Vagina (tissue), 2 donors: ENCODE measurements around the gene SLC46A3.

Experiments
- CTCF ChIP-seq, 3 experiments: fragments of 450-650 bp in 2 of 3; fragments of 200-600 bp in 1 of 3; sonication (generic) in 1 of 3; IDR thresholded peaks; one replicate each; pipeline ENCODE4 v1.5.1; 2017 to 2019; ENCODE audit warnings: antibody characterized with exemption in 3 of 3, mild to moderate bottlenecking in 2 of 3, moderate library complexity in 2 of 3
- POLR2A ChIP-seq, 2 donors: fragments of 450-650 bp; IDR thresholded peaks; one replicate each; pipeline ENCODE4 v1.6.1; 2017; ENCODE audit warnings: antibody characterized with exemption in 2 of 2, mild to moderate bottlenecking in 2 of 2, moderate library complexity in 2 of 2
- POLR2AphosphoS5 ChIP-seq, 2 donors: sonication (generic); formaldehyde crosslinking; IDR thresholded peaks; one replicate each; pipeline ENCODE4 v1.9.0; 2017; ENCODE audit warnings: antibody characterized with exemption in 2 of 2, mild to moderate bottlenecking in 2 of 2, low read depth in 1 of 2; ENCODE audit not compliant: insufficient read depth in 1 of 2

- TF ChIP-seq POLR2A (IDR thresholded peaks at IDR 0.05) (no peak), CTCF (IDR thresholded peaks at IDR 0.05) (no peak), POLR2AphosphoS5 (IDR thresholded peaks at IDR 0.05; ENCODE audit: insufficient read depth in 1 of 2, low read depth in 1 of 2) (no peak)
These were observed 68.5 kb downstream of the SLC46A3 start for GRCh38 chr13:28650284-28650683.
